ENCODE data around the gene SLC25A36.

DNA sequence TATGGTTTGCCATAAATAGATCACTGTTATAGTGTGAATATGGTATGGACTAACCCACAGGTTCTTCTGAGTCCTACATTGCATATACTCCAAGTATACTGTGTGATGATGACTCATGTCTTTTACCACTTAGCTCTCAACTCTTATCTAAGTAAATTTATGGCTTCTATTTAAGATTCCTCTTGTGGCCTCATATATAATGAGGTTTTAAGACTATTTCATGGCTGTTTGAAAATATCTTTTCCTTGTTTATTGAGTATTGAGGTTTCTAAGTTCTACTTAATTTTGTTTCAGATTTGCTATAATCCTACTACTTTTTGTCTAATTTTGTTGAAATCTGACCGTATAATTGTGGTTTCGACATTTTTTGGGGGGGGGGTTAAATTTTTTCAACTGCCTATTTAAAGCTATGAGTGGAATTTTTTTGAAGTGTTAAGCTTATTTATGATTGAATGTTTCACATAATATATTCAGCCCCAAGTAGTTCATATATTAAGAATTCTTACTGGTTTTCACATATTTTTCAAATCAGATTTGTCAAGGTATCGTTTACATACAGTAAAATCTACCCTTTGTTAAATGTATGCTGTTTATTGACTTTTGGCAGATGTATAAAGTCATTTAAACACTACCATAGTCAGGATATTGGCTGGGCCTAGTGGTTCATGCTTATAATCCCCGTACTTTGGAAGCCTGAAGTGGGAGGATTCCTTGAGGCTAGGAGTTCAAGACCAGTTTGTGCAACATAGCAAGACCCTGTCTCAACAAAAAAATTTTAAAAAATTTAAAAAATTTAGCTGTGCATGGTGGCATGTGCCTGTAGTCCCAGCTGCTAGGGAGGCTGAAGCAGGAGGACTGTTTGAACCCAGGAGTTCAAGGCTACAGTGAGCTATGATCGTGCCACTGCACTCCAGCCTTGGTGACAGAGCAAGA, 11.7 kb downstream of the SLC25A36 start:
- TF ChIP-seq EZH2 (IDR thresholded peaks at IDR 0.05; ENCODE audit: borderline replicate concordance) (no peak), EZH2phosphoT487 (IDR thresholded peaks at IDR 0.05; ENCODE audit: low read depth, severe bottlenecking, unreplicated experiment) (no peak), CTCF (IDR thresholded peaks at IDR 0.05; ENCODE audit: poor library complexity) (no peak)
